ENCODE data around the gene TREH.
A peak's percentile ranks its signal among the peaks of the same experiment; 100 is the strongest.

The TREH gene

DNA sequence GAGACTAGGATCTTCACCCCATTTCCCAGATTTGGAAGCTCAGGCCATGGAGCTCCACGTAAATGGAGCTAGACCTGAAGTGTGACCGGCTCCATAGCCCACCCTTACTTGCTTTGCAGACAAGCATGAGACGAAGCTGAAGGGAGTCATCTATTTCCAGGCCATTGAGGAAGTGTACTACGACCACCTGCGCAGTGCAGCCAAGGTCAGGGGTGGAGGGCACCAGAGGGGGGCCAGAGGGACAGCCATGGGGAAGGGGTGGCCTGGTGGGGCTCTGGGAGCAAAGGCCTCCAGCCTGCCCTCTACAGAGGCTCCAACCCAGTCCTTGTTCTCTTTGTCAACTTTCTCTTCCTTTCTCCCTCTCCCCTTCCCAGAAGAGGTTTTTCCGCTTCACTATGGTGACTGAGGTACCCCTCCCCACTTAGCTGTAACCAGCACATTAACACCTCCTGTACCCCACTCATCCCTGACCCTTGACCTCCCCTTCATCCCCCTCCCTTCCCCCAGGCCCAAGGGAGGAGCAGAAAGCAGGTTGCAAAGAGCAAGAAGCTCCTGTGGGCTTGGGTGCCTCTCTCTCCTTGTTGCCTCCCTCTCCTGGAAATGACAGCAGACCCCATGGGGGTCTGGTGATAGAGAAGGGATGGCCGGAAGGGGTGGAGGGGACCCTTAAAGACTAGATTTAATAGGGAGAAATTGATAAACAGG is 23.8 kb downstream of the TREH start:
- H3K36me3 Mint-ChIP-seq, result no peaks in the 10 kb centered on the region
- no peak overlapping the region for H3K4me3 Mint-ChIP-seq
- no peak for ATAC-seq (ENCODE audit: low read depth)
- no peak for DNase-seq (ENCODE audit: low spot score in 2 of 2)
- no peaks in the 10 kb centered on the region for H3K9me3 Mint-ChIP-seq
- H3K27me3 Mint-ChIP-seq, result peaks cover 2% of the 10 kb centered on the region
- H3K4me1 Mint-ChIP-seq, result peaks cover 9% of the 10 kb centered on the region
- no peak overlapping the region for H3K27ac Mint-ChIP-seq

DNA sequence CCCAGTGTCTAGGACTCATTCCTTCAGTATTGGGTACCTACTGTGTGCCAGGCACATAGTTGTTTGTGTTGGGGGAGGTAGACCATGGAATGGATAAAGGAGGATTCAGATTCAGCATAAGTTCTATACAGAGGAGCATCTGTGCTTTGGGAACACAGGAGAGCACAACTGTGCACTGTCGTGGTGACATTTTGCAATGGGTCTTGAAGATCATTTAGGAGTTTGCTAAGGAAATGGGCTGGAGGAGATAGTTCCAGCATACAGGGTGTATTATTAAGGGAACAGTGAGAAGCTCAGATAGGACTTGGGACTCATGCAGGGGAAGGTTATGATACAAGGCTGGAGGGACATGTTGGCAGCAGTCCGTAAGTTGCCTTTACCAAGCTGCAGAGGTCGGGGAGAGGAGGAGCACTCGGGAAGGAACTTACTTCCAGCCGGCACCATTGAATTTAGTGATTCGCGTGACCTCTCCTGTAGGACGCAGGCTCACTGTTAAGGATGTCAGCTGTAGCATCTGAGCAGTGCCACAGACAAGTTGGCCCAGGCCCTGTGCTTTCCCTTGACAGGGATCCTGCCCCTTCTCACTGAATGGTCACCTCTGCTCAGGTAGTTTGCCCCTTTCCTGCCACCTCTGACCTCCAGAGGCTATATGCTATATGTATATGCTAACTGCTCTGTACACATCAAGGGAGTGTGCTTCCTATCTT is 25.6 kb downstream of the TREH start:
- Mint-ChIP-seq H3K27ac (no peak overlapping the region), H3K9me3 (no peaks in the 10 kb centered on the region), H3K27me3 (peaks cover 1% of the 10 kb centered on the region), H3K4me1 (peaks cover 6% of the 10 kb centered on the region), H3K36me3 (no peaks in the 10 kb centered on the region), H3K4me3 (no peak overlapping the region)
- DNase-seq (ENCODE audit: low spot score in 2 of 2) (no peak), ATAC-seq (ENCODE audit: low read depth) (no peak)

- peaks cover 6% of the 10 kb centered on the region for H3K4me1 Mint-ChIP-seq
- no peaks in the 10 kb centered on the region for H3K36me3 Mint-ChIP-seq
- no peak for DNase-seq (ENCODE audit: low spot score in 2 of 2)
- H3K4me3 Mint-ChIP-seq, result no peak overlapping the region
- H3K27me3 Mint-ChIP-seq, result peaks cover 1% of the 10 kb centered on the region
- no peak for ATAC-seq (ENCODE audit: low read depth)
- H3K9me3 Mint-ChIP-seq, result no peaks in the 10 kb centered on the region
- H3K27ac Mint-ChIP-seq, result peak overlapping the region; percentile 28
Observed at GRCh38 chr11:118652681-118653181, 26.7 kb downstream of the TREH start.

GRCh38 chr11:118651820-118652219 is 27.6 kb downstream of the TREH start:
- no peak overlapping the region for H3K27ac Mint-ChIP-seq
- no peak overlapping the region for H3K4me3 Mint-ChIP-seq
- ATAC-seq (ENCODE audit: low read depth) (no peak), DNase-seq (ENCODE audit: low spot score in 2 of 2) (no peak)
- peaks cover 1% of the 10 kb centered on the region for H3K27me3 Mint-ChIP-seq
- no peaks in the 10 kb centered on the region for H3K9me3 Mint-ChIP-seq
- H3K4me1 Mint-ChIP-seq, result peaks cover 6% of the 10 kb centered on the region
- no peaks in the 10 kb centered on the region for H3K36me3 Mint-ChIP-seq

DNA sequence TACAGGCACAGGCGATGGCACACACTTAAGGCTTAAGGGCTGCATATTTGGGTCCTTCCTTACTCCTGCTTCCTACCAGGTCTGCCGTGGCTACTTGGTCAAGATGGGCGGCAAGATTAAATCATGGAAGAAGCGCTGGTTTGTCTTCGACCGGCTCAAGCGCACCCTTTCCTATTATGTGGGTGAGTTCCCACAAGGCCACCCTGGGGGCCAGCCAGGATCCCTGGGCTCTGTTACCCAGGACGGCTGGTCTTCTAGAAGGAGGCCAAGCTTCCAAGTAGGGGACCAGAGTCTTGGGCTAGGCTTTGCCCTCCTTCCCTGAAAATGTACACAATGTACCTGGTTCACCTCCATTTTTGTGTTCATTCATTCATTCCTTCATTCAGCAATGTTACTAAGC is 29.1 kb downstream of the TREH start:
- Mint-ChIP-seq H3K27me3 (peaks cover 1% of the 10 kb centered on the region), H3K36me3 (no peaks in the 10 kb centered on the region), H3K4me3 (no peak overlapping the region), H3K4me1 (peaks cover 6% of the 10 kb centered on the region), H3K9me3 (no peaks in the 10 kb centered on the region), H3K27ac (no peak overlapping the region)
- no peak for ATAC-seq (ENCODE audit: low read depth)
- no peak for DNase-seq (ENCODE audit: low spot score in 2 of 2)

GRCh38 chr11:118649941-118650340 is 29.5 kb downstream of the TREH start:
- Mint-ChIP-seq H3K27ac (no peak overlapping the region), H3K4me1 (peaks cover 6% of the 10 kb centered on the region), H3K9me3 (no peaks in the 10 kb centered on the region), H3K4me3 (no peak overlapping the region), H3K36me3 (no peaks in the 10 kb centered on the region), H3K27me3 (peaks cover 1% of the 10 kb centered on the region)
- ATAC-seq (ENCODE audit: low read depth) (no peak), DNase-seq (ENCODE audit: low spot score in 2 of 2) (no peak)

DNA sequence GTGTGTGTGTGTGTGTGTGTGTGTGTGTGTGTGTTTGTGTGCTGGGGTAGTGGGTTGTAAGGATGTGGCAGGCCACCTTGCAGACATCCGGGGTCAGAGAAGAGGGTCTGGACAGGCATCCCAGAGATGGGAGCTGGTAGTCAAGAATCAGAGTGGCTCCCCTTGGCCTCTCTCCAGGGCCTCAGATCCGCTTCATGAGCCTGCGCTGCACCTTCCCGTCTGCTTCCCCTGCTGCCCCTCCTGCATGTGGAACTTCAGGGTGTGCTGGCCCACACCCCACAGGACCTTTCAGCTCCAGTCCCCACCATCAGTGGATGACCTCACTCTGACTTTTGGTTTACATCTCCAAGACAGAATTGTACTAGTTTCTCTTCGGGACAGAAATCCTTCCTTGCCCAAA is 31.2 kb downstream of the TREH start:
- Mint-ChIP-seq H3K9me3 (no peaks in the 10 kb centered on the region), H3K4me1 (peaks cover 6% of the 10 kb centered on the region), H3K27me3 (peaks cover 4% of the 10 kb centered on the region), H3K36me3 (no peaks in the 10 kb centered on the region), H3K27ac (no peak overlapping the region), H3K4me3 (no peak overlapping the region)
- ATAC-seq (ENCODE audit: low read depth) (no peak), DNase-seq (ENCODE audit: low spot score in 2 of 2) (no peak)

DNA sequence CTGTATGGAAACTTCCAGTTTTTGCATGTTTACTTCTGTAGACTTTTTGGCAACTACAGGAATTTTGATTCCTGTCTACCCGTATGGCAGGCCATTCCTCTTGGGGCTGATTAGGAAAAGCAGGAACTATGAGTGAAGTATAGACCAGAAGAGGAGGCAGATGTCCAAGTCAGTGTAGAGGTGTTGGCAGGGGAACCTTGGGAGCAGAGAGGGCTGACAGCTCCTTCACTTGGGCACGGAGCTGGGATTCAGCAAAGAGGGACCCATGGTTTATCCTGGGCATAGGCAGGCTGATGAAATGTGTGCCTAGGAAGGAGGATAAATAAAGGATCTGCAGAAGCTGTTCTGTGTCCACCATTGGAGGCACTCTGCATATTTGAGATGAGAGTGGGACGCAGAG is 33.1 kb downstream of the TREH start:
- H3K27ac Mint-ChIP-seq, result no peak overlapping the region
- no peaks in the 10 kb centered on the region for H3K9me3 Mint-ChIP-seq
- no peaks in the 10 kb centered on the region for H3K4me1 Mint-ChIP-seq
- DNase-seq (ENCODE audit: low spot score in 2 of 2) (no peak), ATAC-seq (ENCODE audit: low read depth) (no peak)
- H3K36me3 Mint-ChIP-seq, result no peaks in the 10 kb centered on the region
- H3K4me3 Mint-ChIP-seq, result no peak overlapping the region
- peaks cover 6% of the 10 kb centered on the region for H3K27me3 Mint-ChIP-seq

GRCh38 chr11:118645066-118645715 is 34.3 kb downstream of the TREH start:
- no peak for ATAC-seq (ENCODE audit: low read depth)
- Mint-ChIP-seq H3K4me3 (no peak overlapping the region), H3K9me3 (no peaks in the 10 kb centered on the region), H3K27ac (no peak overlapping the region), H3K4me1 (no peaks in the 10 kb centered on the region), H3K27me3 (peaks cover 6% of the 10 kb centered on the region), H3K36me3 (no peaks in the 10 kb centered on the region)
- no peak for DNase-seq (ENCODE audit: low spot score in 2 of 2)

GRCh38 chr11:118644496-118644895 is 35.0 kb downstream of the TREH start:
- no peaks in the 10 kb centered on the region for H3K4me1 Mint-ChIP-seq
- no peaks in the 10 kb centered on the region for H3K36me3 Mint-ChIP-seq
- no peak overlapping the region for H3K27ac Mint-ChIP-seq
- no peak overlapping the region for H3K4me3 Mint-ChIP-seq
- H3K27me3 Mint-ChIP-seq, result peaks cover 4% of the 10 kb centered on the region
- DNase-seq (ENCODE audit: low spot score in 2 of 2), result no peak
- H3K9me3 Mint-ChIP-seq, result no peaks in the 10 kb centered on the region
- ATAC-seq (ENCODE audit: low read depth), result no peak

DNA sequence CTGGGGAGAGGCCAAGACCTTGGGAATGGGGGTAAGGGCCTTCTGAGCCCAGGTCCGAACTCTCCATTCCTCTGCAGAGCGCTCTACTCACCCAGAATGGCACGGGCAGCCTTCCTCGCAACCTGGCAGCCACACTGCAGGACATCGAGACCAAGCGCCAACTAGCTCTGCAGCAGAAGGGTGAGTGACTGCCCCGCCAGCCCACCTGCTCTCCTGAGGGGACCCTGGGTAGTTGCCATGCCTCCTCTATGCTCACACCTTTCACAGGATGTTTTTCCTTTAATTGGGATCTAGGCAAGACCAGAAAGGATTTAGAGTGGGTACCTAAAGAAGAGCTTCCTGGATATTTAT is 35.5 kb downstream of the TREH start:
- ATAC-seq (ENCODE audit: low read depth) (no peak), DNase-seq (ENCODE audit: low spot score in 2 of 2) (no peak)
- Mint-ChIP-seq H3K9me3 (no peaks in the 10 kb centered on the region), H3K27me3 (peaks cover 4% of the 10 kb centered on the region), H3K4me3 (no peak overlapping the region), H3K27ac (no peak overlapping the region), H3K36me3 (no peaks in the 10 kb centered on the region), H3K4me1 (no peaks in the 10 kb centered on the region)

GRCh38 chr11:118643142-118643994 is 36.1 kb downstream of the TREH start:
- H3K4me1 Mint-ChIP-seq, result no peaks in the 10 kb centered on the region
- H3K27me3 Mint-ChIP-seq, result peaks cover 4% of the 10 kb centered on the region
- H3K27ac Mint-ChIP-seq, result no peak overlapping the region
- H3K4me3 Mint-ChIP-seq, result no peak overlapping the region
- DNase-seq (ENCODE audit: low spot score in 2 of 2) (no peak), ATAC-seq (ENCODE audit: low read depth) (no peak)
- no peaks in the 10 kb centered on the region for H3K9me3 Mint-ChIP-seq
- H3K36me3 Mint-ChIP-seq, result no peaks in the 10 kb centered on the region

GRCh38 chr11:118641397-118642019 is 37.9 kb downstream of the TREH start:
- Mint-ChIP-seq H3K4me1 (no peaks in the 10 kb centered on the region), H3K27me3 (peaks cover 4% of the 10 kb centered on the region), H3K36me3 (no peaks in the 10 kb centered on the region), H3K27ac (no peak overlapping the region), H3K4me3 (no peak overlapping the region), H3K9me3 (no peaks in the 10 kb centered on the region)
- no peak for ATAC-seq (ENCODE audit: low read depth)
- no peak for DNase-seq (ENCODE audit: low spot score in 2 of 2)
